HG02571 (cell line): ENCODE measurements around the gene DMD.
"Not testable (repeated sequence)": the region's sequence is repeated elsewhere in the genome, so short reads cannot be mapped to it uniquely, and the experiment has no call there.

Source experiments
- ATAC-seq: cut with Tn5 transposase; IDR thresholded peaks from one replicate; pipeline ENCODE4 v1.9.1; 2021; ENCODE audit warnings: mild to moderate bottlenecking, moderate library complexity; ENCODE audit not compliant: unreplicated experiment

The DMD gene

DNA sequence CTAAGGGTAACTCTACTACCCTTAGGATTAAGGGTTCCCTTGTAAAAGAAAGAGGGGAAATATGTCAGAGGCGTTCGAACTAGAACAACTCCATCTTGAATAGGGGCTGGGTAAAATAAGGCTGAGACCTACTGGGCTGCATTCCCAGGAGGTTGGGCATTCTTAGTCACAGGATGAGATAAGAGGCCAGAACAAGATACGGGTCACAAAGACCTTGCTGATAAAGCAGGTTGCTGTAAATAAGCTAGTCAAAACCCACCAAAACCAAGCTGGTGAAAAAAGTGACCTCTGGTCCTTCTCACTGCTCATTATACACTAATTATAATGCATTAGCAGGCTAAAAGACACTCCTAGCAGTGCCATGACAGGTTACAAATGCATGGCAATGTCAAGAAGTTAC, 922.0 kb downstream of the DMD start:
- no peak for ATAC-seq

DNA sequence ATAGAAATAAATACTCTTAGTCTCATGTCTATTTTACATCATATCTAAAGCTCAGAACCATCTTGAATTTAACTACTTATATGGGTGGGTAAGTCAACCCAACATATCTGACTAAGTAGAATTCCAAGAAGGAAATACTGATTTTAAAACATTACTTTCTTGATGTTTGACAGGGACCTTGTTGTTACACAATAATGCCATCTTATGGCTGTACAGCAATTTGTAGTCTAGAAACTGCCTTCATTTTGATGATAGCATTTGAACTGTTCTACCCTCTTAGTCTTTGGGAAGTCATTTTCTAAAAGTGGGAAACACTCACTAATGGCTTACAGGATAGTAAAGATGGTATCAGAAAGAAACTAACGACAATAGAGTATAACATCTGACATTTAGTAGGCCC, 929.5 kb downstream of the DMD start:
- ATAC-seq: no peak

DNA sequence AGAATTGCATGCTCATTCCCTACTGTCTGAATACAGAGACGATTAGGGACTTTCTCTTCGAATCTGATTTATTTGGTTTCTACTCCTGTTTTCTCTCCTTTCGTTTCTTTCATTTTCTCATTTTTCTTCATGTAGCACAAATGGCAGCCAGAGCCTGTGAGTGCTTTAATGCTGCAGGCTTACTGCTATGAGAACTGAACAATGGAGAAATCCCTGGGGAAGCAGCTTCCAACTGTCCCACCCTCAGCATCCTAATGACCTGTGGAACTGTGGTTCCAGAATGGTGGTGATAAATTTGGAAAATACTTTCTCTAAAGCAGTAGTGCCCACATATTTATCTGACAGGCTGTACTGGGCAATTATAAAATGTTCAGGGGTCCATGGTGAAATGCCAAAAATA, 930.4 kb downstream of the DMD start:
- no peak for ATAC-seq

DNA sequence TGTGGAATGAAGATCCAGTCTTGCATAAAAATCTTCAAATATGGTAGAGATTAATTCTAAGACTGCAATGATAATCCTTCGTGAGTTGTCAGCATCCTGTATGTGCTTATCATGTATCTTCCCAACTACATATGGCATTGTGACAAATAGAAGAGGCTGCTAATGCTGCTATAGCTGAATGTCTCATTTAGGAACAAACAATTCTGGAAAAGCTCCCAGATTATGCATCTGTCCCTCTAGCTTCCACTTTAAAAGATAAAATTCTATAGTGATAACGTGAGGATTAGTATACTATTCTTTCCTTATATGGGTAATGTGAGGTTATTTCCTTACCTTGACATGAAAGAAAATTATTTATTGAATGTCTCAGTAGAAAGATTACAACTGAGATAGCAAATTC, 930.9 kb downstream of the DMD start:
- no peak for ATAC-seq

DNA sequence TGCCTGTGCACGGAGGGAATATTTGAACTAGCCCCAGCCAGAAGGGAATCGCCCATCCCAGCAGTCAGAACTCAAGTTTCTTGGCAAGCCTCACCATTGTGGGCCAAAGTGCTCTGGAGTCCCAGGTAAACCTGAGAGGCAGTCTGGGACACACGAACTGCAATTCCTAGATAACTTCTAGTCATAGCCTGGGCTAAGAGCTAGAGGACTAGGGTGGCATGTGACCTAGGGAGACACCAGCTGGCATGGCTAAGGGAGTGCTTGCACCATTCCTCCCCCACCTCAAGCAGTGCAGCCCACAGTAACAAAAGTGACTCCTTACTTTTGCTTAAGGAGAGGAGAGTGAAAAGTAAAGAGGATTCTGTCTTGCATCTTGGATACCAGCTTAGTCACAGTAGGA, 935.2 kb downstream of the DMD start:
- no peak for ATAC-seq

DNA sequence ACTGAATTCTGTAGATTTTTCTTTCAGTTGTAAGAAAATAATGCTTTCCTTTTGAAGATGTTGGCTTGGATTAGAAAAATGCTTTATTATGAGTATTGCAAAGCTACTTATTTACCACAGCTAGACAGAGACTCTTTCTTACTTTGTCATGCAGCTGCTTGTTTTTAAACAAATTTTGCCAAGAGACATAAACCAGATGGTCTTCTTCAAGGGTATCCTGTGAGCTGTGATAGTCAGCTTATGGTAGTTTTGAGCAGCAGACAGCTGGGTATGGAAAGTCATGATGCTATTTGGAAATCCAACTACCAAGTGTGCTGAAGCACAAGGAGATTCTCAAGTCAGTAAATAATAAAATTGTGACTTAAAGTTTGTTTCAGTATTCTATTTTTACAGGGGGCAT, 941.5 kb downstream of the DMD start:
- no peak for ATAC-seq

DNA sequence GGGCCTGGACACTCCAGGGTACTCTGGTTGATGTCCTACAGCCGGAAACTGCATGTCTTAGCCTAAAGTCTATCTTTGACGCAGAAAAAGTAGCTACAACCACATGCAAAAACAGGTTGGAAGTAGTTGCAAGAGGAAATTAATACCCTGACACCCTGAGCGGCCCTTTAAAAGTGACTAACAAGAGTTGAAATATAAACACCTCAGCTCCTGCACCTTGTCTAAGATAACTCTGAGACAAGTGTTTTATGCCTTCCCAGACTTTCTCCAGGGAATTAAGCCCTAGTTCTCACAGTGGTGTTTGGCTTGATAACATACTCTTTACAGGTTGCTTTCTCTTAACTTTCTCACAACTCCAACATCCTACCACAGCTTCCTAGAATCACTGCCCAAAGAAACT, 943.1 kb downstream of the DMD start:
- ATAC-seq: no peak

DNA sequence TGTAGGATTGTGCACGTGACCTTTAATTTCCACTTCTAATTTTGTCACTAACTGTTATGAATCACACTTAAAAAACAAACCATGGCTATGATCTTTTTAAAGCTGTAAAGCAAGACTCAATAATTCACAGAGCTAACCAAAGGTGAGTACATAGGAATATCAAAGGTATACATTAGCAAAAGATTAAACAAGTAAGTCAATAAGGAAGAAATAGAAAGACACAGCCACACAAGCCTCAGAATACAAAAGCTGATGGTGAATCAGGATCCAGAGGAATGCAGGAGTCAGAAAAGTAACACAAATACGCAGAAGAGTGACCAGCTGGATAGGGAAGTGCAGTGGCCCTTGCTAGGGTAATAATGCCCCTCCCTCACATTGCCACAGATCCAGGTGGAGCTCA, 943.6 kb downstream of the DMD start:
- no peak for ATAC-seq

DNA sequence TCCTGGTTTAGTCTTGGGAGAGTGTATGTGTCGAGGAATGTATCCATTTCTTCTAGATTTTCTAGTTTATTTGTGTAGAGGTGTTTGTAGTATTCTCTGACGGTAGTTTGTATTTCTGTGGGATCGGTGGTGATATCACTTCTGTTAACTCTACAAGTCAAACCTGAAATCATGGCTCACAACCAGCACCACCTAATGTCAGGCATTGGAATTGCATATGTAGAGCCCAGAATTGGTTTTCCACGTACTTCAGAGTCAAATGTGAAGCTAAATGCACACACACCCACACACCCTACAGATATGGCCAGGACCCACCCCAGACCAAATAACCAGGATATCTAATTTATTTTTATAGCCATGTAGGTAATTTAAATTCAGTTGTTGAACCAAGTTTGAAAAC, 964.7 kb downstream of the DMD start:
- not testable (repeated sequence) for ATAC-seq

DNA sequence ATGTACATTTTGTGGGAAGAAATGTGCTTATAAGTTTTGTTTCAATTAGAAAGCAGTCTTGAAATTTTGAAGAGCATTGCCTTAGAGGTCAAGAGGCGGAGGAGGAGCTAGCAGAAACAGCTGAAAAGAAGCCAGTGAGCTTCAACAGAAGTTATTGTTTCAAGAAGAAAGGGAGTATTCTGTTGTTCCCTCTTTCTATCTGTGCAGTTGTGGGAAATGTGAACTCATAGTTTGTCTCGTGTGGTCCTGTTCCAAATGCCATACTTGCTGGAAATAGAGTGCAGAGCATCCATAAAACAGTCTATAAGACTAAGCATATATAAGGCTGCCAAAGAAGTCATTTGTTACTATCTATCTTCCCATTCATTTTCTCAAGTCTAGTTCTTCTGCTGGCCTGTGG, 1015.7 kb downstream of the DMD start:
- no peak for ATAC-seq

DNA sequence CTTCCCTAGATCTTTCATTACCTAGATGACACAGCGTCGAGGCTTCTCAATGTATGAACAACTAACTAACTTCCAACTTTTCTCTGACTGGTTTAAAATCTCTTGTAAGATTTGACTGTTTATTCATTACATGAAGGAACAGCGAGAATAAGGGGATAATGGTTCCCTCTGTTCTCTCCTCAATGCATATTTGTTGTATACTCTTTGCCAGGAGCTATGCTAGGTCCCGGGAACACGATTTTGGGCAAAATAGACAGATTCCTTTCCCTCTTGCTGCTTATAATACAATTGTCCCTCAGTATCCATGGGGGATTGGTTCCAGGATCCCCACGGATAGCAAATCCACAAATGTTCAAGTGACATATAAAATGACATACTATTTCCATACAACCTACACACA, 1020.0 kb downstream of the DMD start:
- ATAC-seq: no peak

DNA sequence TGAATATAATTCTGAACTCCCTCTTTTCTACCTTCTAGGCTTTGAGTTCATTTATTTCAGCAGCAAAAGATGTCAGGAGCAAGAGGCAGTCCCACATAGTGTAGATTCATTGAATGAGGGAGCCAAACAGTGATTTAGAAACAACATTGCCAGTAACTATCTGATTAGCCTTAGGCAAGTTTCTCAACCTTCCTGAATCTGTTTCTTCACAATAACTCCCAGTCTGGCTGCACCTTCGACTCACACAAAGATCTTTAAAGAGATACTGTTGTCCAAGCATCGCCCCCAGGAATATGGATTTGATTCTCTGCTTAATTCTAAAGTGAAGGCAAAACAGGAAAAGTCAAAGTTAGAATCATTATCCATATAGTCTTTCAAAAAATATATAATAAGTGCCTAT, 1026.2 kb downstream of the DMD start:
- ATAC-seq: no peak

DNA sequence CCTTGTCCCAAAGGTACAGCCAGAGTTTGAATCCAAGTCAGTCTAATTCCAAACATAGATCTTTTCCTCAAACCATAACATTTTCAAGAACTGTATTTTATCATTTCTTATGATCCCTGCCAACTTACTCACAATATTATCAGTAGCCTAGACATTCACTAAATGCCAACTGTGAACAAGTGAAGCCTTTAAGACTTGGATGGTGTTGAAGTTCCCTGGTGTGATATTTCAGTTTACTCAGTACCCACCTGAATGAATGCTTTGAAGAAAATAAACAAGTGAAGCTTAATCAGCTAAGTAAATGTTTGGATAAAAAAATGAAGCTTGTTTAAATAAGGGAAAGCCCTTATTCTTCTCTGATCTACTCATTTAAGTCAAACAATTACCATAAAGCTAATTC, 1028.3 kb downstream of the DMD start:
- ATAC-seq: no peak

DNA sequence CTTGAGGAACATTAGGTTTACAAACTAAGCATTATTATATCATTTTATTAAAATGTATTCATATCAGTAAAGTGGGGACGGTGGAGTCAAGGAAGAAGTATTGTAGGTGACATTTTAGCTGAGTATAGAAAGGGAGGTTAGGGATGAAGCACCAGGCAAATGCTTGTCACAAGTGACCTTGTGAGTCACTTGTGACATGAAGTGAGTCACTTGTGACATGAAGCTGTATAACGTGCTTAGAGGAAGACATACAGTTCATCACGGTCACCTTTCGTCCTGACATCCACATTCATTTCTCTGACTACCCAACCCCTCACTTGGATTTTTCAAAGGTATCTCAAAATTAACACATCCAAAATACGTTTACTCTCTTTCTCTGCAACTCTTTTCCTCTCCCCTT, 1034.8 kb downstream of the DMD start:
- no peak for ATAC-seq

DNA sequence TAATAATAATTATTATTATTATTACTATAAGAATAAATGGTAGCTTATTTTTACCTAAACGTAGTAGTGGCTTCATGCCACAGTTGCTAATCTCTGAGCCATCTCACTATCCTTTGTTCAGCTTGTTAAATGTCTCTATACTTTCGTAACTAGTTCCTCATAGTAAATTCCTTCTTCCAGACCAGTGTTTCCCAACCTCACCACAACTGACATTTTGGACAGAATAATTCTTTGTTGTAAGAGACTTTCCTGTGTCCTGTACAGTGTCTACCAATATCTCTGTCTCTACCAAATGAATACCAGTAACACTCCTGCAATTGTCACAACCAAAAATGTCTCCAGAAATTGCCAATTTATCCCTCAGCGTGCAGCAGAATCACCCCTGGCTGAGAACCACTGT, 1040.9 kb downstream of the DMD start:
- ATAC-seq: no peak

DNA sequence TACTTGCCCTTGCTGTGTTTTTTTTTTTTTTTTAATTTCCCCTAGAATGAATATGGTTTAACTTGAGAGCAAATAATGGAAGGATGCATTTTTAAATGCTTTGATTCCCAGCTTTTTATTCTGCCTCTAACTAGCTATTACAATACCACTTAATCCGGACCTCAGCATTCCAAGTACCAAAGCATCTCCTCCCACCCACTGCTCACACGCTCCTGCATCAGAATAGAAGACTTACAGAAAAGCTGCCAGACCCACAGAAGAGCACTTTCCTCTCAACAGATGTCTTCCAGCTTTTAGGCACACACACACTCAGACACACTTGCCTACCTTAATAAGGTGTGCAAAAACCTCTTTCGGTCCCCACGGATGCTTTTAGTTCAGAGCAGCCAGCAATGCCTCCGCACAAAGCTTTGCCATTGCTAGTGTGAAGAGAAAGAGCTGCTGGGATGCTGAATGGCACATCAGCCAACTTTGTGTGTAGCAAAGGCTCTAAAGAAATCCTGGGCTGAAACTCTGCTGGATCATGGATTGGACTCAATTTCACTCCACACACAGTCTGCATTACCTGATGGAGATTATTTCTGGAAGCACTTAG, 1056.2 kb downstream of the DMD start:
- no peak for ATAC-seq

DNA sequence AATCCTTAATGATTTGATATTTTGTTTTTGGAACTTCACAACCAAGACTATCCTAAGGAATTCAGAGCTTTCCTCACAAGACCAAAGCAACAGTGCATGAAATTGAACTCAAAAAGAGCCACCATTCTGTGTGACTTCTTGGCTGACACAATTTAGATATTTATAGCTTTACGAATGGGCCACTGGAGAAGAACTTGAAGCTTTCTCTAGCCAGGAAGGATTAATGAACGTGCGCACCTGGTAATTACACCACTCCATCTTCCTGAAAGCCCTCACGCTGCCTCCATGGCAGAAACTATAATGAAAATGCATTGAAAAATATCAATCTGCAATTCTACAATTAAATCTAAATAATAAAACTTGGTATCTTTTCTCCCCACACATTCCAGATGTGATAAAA, 1057.8 kb downstream of the DMD start:
- ATAC-seq: no peak

DNA sequence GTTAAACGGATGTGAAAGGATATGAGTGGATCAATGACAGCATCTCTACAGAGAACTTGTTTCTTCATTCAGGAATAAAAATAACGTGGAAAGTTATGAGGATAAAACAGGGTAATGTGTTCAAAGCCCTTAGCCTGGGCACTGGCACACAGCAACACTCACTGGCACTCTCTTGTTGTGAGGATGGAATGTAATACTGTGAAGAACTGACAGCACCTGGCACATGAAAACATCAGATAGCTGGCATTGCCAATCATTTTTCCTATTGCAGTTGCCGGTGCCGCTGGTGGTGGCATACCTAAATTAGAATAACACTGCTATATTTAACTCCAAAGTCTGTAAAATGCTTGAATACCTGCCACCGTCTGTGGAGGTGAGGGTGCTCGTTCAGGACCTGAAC, 1061.2 kb downstream of the DMD start:
- no peak for ATAC-seq

DNA sequence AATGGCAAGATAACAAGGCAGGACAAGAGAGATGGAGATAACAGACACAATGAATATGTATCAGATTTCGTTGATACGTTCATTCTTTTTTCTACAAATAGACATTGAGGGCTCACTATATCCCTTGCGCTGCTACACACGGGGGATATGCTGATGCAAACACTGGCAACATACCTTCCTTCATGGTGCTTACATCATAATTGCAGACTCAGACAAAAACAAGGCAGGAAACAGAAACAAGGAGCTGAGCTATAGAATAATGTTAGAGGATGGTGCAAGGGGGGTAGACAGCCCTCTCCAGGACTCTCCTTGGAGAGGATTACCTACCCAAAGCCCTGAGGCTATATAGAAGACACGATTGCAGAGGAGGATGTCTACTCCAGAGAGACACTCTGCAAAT, 1069.5 kb downstream of the DMD start:
- ATAC-seq: no peak

DNA sequence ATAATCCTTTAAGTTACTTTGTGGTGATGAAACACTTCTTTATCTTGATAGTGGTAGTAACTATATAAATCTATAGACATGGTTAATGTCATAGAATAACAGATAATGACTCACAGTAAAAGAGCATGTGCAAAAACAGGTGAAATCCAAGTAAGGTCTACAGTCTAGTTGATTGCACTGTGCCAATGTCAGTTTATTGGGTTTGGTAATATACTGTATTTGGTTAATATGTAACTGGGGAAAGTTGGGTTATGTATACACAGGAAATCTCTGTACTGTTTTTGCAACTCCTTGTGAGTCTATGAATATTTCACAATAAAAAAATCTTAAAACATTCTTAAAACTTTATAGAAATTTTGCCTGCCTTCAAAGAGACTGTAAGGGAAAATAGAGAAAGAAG, 1071.9 kb downstream of the DMD start:
- ATAC-seq: no peak

DNA sequence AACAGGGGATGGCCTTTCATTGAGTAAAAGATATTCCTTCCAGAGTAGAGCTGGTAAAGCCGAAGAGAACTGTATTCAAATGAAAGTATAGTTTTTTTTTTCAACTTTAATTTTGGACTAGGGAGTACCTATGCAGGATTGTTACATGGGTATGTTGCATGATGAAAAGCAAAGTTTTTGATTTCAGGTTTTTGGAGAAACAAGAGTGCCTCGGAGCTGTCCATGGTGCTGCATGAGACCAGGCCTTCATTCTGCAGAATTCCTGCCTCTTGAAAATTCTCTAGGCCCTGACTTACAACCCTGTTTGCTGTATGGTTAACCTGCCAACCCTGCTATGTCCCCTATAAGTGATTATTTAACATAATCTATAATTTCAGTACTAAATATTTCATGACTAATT, 1073.8 kb downstream of the DMD start:
- ATAC-seq: no peak

DNA sequence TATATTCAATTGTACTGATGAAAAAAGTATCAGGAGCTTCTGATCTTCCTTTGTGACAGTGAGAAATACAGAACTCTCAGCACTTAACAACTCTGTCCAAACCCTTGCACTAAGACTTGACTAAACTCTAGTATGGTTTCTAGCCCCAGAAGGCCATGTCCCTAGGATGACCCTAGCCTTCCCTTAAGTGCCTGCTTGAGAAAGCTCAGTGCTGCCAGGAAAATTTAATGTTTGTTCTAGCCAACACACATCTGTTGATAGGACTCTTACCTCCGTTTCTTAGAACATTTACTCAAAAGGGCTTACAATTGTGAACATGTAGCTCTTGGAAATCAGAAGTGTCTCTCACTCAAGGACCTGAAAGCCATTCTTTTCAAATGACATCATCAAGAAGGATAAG, 1084.4 kb downstream of the DMD start:
- no peak for ATAC-seq

DNA sequence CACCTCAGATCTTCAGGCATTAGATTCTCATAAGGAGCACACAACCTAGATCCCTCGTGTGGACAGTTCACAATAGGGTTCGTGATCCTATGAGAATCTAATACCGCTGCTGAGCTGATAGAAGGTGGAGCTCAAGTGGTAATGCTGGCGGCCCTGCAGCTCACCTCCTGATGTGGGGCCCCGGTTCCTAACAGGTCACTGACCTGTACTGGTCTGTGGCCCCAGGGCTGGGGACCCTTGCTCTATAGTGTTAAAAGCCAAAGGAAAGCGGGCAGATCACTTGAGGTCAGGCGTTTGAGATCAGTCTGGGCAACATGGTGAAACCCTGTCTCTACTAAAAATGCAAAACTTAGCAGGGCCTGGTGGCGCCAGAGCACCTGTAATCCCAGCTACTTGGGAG, 1092.5 kb downstream of the DMD start:
- ATAC-seq: no peak

DNA sequence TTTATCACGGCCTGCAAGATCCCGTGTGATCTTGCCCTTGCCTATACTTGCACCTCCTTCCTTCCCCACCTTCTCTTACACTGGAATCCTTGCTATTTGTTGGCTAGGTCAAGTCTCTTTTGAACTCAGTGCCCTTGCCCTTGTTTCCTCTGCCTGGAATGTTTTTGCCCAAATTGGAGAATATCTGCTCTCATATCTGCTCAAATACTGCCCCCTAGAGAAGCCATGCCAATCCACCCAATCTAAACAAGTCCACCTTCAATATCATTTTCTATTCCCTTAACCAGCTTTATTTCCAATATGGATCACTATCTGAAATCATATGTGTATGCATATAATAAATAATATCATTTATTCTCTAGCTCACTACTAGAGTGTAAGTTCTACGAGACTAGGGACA, 1095.3 kb downstream of the DMD start:
- ATAC-seq: no peak
